HG02884 (cell line): ENCODE data around the gene AMBP.

Experiments
- ATAC-seq: cut with Tn5 transposase; IDR thresholded peaks from one replicate; pipeline ENCODE4 v1.9.1; 2021; ENCODE audit warnings: mild to moderate bottlenecking, moderate library complexity; ENCODE audit not compliant: unreplicated experiment

AMBP gene

DNA sequence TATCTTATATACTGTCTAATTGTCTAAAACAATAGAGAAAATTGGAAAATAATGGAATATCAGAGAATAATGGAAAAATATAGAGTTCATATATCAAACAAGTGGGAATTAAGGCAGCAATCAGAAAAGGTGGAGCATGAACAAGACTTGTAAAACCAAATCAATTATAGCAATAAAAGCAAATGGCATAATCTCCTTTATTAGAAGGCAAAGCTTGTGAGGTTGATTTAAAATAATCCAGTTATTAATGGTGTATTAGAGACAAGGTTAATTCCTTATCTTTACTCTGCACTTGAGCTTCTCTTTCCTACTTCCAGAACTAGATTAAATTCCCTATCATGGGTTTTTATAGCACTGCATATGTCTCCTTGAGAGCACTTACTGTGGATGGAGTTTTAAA lies 64.1 kb downstream of the AMBP start:
- ATAC-seq, result no peak

DNA sequence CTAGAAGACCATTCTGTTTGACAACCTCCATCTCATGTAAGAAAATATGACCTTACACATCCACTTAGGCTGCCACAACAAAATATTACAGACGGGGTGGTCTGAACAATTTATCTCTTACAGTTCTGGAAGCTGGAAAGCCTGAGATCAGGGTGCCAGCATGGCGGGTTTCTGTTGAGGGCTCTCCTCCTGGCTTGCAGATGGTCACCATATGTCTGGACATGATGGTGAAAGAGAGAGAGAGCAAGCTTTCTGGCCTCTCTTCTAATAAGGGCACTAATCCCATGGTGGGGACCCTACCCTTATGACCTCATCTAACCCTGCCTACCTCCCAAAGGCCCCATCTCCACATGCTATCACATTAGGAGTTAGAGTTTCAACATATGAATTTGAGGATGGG lies 66.0 kb downstream of the AMBP start:
- no peak for ATAC-seq

DNA sequence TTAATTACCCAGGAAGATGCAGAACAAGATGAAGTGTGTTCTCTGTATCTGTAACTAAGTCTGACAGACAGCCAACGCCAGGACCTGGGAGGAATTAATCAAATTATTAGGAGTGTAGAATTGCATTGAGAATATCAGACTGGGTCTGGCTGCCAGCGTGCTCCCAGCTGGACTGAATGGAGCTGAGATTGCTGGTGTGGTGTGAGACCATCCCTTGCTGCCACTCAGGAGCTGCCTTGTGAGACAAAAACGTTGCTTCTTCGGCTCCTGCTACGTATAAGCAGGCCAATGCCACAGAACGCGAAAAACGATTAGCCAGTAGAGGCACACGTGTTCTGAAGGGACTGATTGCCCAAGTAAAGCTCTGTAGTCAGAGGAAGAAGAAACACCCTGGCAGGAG lies 66.8 kb downstream of the AMBP start:
- no peak for ATAC-seq
